HEK293T (cell line): ENCODE data around the gene TMEM86B.

Experiments
- CTCF ChIA-PET: fragments of 350-600 bp; formaldehyde crosslinking; extraction: SDS; loops from one replicate; lab custom pipeline; 2021; ENCODE audit warnings: antibody characterized with exemption, inconsistent platforms; lab: Yijun Ruan, JAX
- POLR2A ChIA-PET: fragments of 350-600 bp; formaldehyde crosslinking; extraction: SDS; loops from one replicate; lab custom pipeline; 2020; ENCODE audit warnings: antibody characterized with exemption, inconsistent platforms; lab: Yijun Ruan, JAX
- DNase-seq: peaks from one replicate; pipeline ENCODE4 v3.0.0; 2012; ENCODE audit warnings: mixed read lengths; ENCODE audit errors: extremely low spot score
- ARNT ChIP-seq: fragments of 450-650 bp; IDR thresholded peaks from 2 replicates; pipeline ENCODE4 v1.6.1; 2017; ENCODE audit warnings: mild to moderate bottlenecking
- BHLHE40 ChIP-seq: fragments of 450-650 bp; IDR thresholded peaks from 2 replicates; pipeline ENCODE4 v1.6.1; 2016; ENCODE audit warnings: mild to moderate bottlenecking, moderate library complexity, borderline replicate concordance
- CTBP1 ChIP-seq: fragments of 450-650 bp; IDR thresholded peaks from 2 replicates; pipeline ENCODE4 v1.6.1; 2016; ENCODE audit warnings: borderline replicate concordance
- ELF4 ChIP-seq: fragments of 450-650 bp; IDR thresholded peaks from 2 replicates; pipeline ENCODE4 v1.6.1; 2017; ENCODE audit warnings: antibody characterized with exemption
- FOXA1 ChIP-seq: fragments of 450-650 bp; IDR thresholded peaks from 2 replicates; pipeline ENCODE4 v1.6.1; 2016; ENCODE audit warnings: mild to moderate bottlenecking
- FOXK2 ChIP-seq: fragments of 450-650 bp; IDR thresholded peaks from 2 replicates; pipeline ENCODE4 v1.6.1; 2016; ENCODE audit warnings: mild to moderate bottlenecking
- FOXM1 ChIP-seq: fragments of 450-650 bp; IDR thresholded peaks from 2 replicates; pipeline ENCODE4 v1.6.1; 2017; ENCODE audit warnings: mild to moderate bottlenecking, borderline replicate concordance
- HDGF ChIP-seq: fragments of 450-650 bp; IDR thresholded peaks from 2 replicates; pipeline ENCODE4 v1.6.1; 2017; ENCODE audit warnings: antibody characterized with exemption, borderline replicate concordance
- L3MBTL2 ChIP-seq: fragments of 450-650 bp; conservative IDR thresholded peaks from 2 replicates; pipeline ENCODE4 v1.6.1; 2016; ENCODE audit warnings: mild to moderate bottlenecking
- LEF1 ChIP-seq: fragments of 450-650 bp; IDR thresholded peaks from 2 replicates; pipeline ENCODE4 v1.6.1; 2017; ENCODE audit warnings: mild to moderate bottlenecking, borderline replicate concordance
- NFRKB ChIP-seq: fragments of 450-650 bp; IDR thresholded peaks from 2 replicates; pipeline ENCODE4 v1.6.1; 2016; ENCODE audit warnings: mild to moderate bottlenecking, moderate library complexity
- PKNOX1 ChIP-seq: fragments of 450-650 bp; IDR thresholded peaks from 2 replicates; pipeline ENCODE4 v1.6.1; 2016
- SP1 ChIP-seq: fragments of 450-650 bp; IDR thresholded peaks from 2 replicates; pipeline ENCODE4 v1.6.1; 2017
- SUZ12 ChIP-seq: fragments of 450-650 bp; IDR thresholded peaks from 2 replicates; pipeline ENCODE4 v1.6.1; 2016; ENCODE audit warnings: mild to moderate bottlenecking
- TARDBP ChIP-seq: fragments of 450-650 bp; IDR thresholded peaks from 2 replicates; pipeline ENCODE4 v1.6.1; 2016
- ZNF384 ChIP-seq: fragments of 450-650 bp; IDR thresholded peaks from 2 replicates; pipeline ENCODE4 v1.6.1; 2016

Gene TMEM86B

GRCh38 chr19:55253842-55254624, 25.5 kb upstream of the TMEM86B start:
- no peak for TF ChIP-seq SUZ12
- TF ChIP-seq SP1: no peak
- no peak for TF ChIP-seq TARDBP
- TF ChIP-seq FOXK2: no peak
- no peak for TF ChIP-seq PKNOX1
- no peak for TF ChIP-seq FOXM1
- TF ChIP-seq HDGF: no peak
- no peak for TF ChIP-seq ARNT
- no peak for TF ChIP-seq L3MBTL2
- TF ChIP-seq NFRKB: no peak
- TF ChIP-seq ZNF384: no peak
- no peak for TF ChIP-seq CTBP1
- no peak for TF ChIP-seq FOXA1
- POLR2A ChIA-PET: no interaction called here
- CTCF ChIA-PET: interaction anchor here (1.4 kb wide), 1 partner anchor 113 kb away, joined by 3 read pairs; no protein-coding TSS in a partner anchor
- DNase-seq: no peak

- TF ChIP-seq FOXK2 (no peak), BHLHE40 (no peak), SP1 (no peak), ELF4 (no peak), PKNOX1 (no peak), HDGF (no peak), TARDBP (no peak), SUZ12 (no peak), ARNT (no peak), NFRKB (no peak), FOXA1 (no peak), FOXM1 (no peak), L3MBTL2 (no peak), ZNF384 (no peak), CTBP1 (no peak), LEF1 (no peak)
- DNase-seq: no peak
- ChIA-PET CTCF (no interaction called here), POLR2A (no interaction called here)
These were observed 24.4 kb upstream of the TMEM86B start for GRCh38 chr19:55252760-55253663.

- TF ChIP-seq ARNT (no peak), FOXM1 (no peak), LEF1 (no peak), SP1 (no peak), L3MBTL2 (no peak), PKNOX1 (no peak), FOXA1 (no peak), HDGF (no peak), NFRKB (no peak)
- no peak for DNase-seq
- CTCF ChIA-PET: interaction anchor here (0.7 kb wide), 1 partner anchor 63 kb away, joined by 4 read pairs; no protein-coding TSS in a partner anchor
- POLR2A ChIA-PET: no interaction called here
These were observed 22.9 kb upstream of the TMEM86B start for GRCh38 chr19:55251341-55252081.

GRCh38 chr19:55250262-55251036, 21.9 kb upstream of the TMEM86B start:
- ChIA-PET CTCF (no interaction called here), POLR2A (no interaction called here)
- no peak for TF ChIP-seq PKNOX1
- TF ChIP-seq ARNT: no peak
- TF ChIP-seq TARDBP: no peak
- no peak for TF ChIP-seq LEF1
- TF ChIP-seq FOXM1: no peak
- no peak for TF ChIP-seq NFRKB
- TF ChIP-seq BHLHE40: no peak
- TF ChIP-seq HDGF: no peak
- no peak for TF ChIP-seq L3MBTL2
- no peak for TF ChIP-seq SP1
- no peak for TF ChIP-seq ELF4
- no peak for TF ChIP-seq SUZ12
- DNase-seq: no peak
